GM12878 (cell line): ENCODE data around the gene ZNF764. TPM values are rescaled to one million over a fixed set of nuclear protein-coding genes. Genes with fewer than 3 reads are reported as not detected.

Experiments used
- ATAC-seq: fragments of 200-7000 bp; cut with Tn5 transposase; 3 replicates; pipeline ENCODE4 v1.9.1; 2020; ENCODE audit warnings: mild to moderate bottlenecking, moderate library complexity
- BruUV-seq: library from RNA; stranded (reverse); fragments of 400-500 nt; replicated peaks from 2 replicates; lab custom pipeline; 2021; lab: Mats Ljungman, UMichigan
- CTCF ChIA-PET: fragments of 300-600 bp; sonication (Branson Sonifier 250); formaldehyde crosslinking; extraction: SDS; loops from one replicate; lab custom pipeline; 2021; ENCODE audit warnings: inconsistent platforms; lab: Yijun Ruan, JAX
- POLR2A ChIA-PET: fragments of 350-600 bp; formaldehyde crosslinking; extraction: SDS; loops from one replicate; lab custom pipeline; 2021; ENCODE audit warnings: inconsistent platforms; lab: Charles Lee
- RAD21 ChIA-PET: fragments of 300-600 bp; sonication (Branson Sonifier 250); formaldehyde crosslinking; loops from one replicate; lab custom pipeline; 2023; ENCODE audit warnings: antibody characterized with exemption; ENCODE audit not compliant: unreplicated experiment; lab: Charles Lee
- SMC1A ChIA-PET: fragments of 300-600 bp; sonication (Branson Sonifier 250); formaldehyde crosslinking; loops from one replicate; lab custom pipeline; 2023; ENCODE audit not compliant: unreplicated experiment, uncharacterized antibody; lab: Charles Lee
- DNase-seq: peaks from one replicate; pipeline ENCODE4 v3.0.0-alpha.2; 2011; ENCODE audit warnings: low read depth, low spot score
- FAIRE-seq: peaks from 3 replicates; lab custom pipeline; 2011; peaks lifted over from hg19 to GRCh38; lab: Jason Lieb, UNC
- H2AFZ ChIP-seq: 2 replicates; pipeline ENCODE4 v1.6.0; 2011; ENCODE audit warnings: low read depth, low read length, control low read depth; ENCODE audit not compliant: control insufficient read depth
- H3K27ac ChIP-seq: 2 replicates; pipeline ENCODE4 v1.5.1; 2011; ENCODE audit warnings: control low read depth; ENCODE audit not compliant: control insufficient read depth, insufficient read depth
- H3K27me3 ChIP-seq, 2 experiments: replicated peaks in 1 of 2; 2 replicates each; pipeline versions ENCODE4 v1.6.0 to v1.6.1; 2011; ENCODE audit warnings: low read length in 1 of 2; ENCODE audit not compliant: control insufficient read depth in 2 of 2, insufficient read depth in 2 of 2
- H3K36me3 ChIP-seq, 2 experiments: 2 replicates each; pipeline ENCODE4 v1.5.1; 2011; ENCODE audit warnings: low read length in 1 of 2; ENCODE audit not compliant: control insufficient read depth in 2 of 2, insufficient read depth in 2 of 2
- H3K4me1 ChIP-seq: 2 replicates; pipeline ENCODE4 v1.6.1; 2011; ENCODE audit warnings: mild to moderate bottlenecking, low read length, moderate library complexity, mixed read lengths; ENCODE audit not compliant: control insufficient read depth, insufficient read depth
- H3K4me2 ChIP-seq: 2 replicates; pipeline ENCODE4 v1.6.0; 2011; ENCODE audit warnings: control low read depth; ENCODE audit not compliant: control insufficient read depth, insufficient read depth
- H3K4me3 ChIP-seq: fragments of 200-600 bp; sonication (generic); 2 replicates; pipeline ENCODE4 v1.5.1; 2016
- H3K79me2 ChIP-seq: 2 replicates; pipeline ENCODE4 v1.6.0; 2011; ENCODE audit warnings: low read length; ENCODE audit not compliant: control insufficient read depth, insufficient read depth
- H3K9ac ChIP-seq: 2 replicates; pipeline ENCODE4 v1.8.0; 2011; ENCODE audit warnings: low read length, control low read depth, mixed read lengths; ENCODE audit not compliant: control insufficient read depth, insufficient read depth
- H3K9me3 ChIP-seq: replicated peaks from 3 replicates; pipeline ENCODE4 v1.5.1; 2011; ENCODE audit warnings: mild to moderate bottlenecking, low read length; ENCODE audit not compliant: control insufficient read depth, insufficient read depth
- H4K20me1 ChIP-seq: 2 replicates; pipeline ENCODE4 v1.6.0; 2011; ENCODE audit not compliant: control insufficient read depth, insufficient read depth
- ATF7 ChIP-seq: fragments of 450-650 bp; IDR thresholded peaks from 2 replicates; pipeline ENCODE4 v1.6.1; 2016; ENCODE audit warnings: low read depth, mild to moderate bottlenecking
- BACH1 ChIP-seq: fragments of 450-650 bp; IDR thresholded peaks from 2 replicates; pipeline ENCODE4 v1.6.1; 2017; ENCODE audit warnings: mild to moderate bottlenecking, borderline replicate concordance
- CBFB ChIP-seq: IDR thresholded peaks from 2 replicates; pipeline ENCODE4 v1.6.1; 2016; ENCODE audit warnings: antibody characterized with exemption, low read depth
- ESRRA ChIP-seq: IDR thresholded peaks from 2 replicates; pipeline ENCODE4 v1.6.1; 2012; ENCODE audit warnings: mild to moderate bottlenecking, low read length, improper control_type of control experiment
- NFYB ChIP-seq: IDR thresholded peaks from 2 replicates; pipeline ENCODE4 v1.6.1; 2011; ENCODE audit warnings: low read depth, mild to moderate bottlenecking, low read length, improper control_type of control experiment, moderate library complexity; ENCODE audit not compliant: insufficient read depth
- NR2C2 ChIP-seq: IDR thresholded peaks from 2 replicates; pipeline ENCODE4 v1.6.1; 2011; ENCODE audit warnings: borderline replicate concordance, low read depth; ENCODE audit not compliant: control insufficient read depth, insufficient read length
- NRF1 ChIP-seq: conservative IDR thresholded peaks from 2 replicates; pipeline ENCODE4 v1.6.1; 2011; ENCODE audit warnings: mild to moderate bottlenecking, low read depth, low read length, improper control_type of control experiment
- POLR2A ChIP-seq: IDR thresholded peaks from 2 replicates; pipeline ENCODE4 v1.6.1; 2011; ENCODE audit warnings: low read depth, mild to moderate bottlenecking, low read length
- POLR2AphosphoS2 ChIP-seq: IDR thresholded peaks from 2 replicates; pipeline ENCODE4 v1.6.1; 2011; ENCODE audit warnings: low read depth, mild to moderate bottlenecking, low read length, improper control_type of control experiment, moderate library complexity
- PRDM15 ChIP-seq: fragments of 450-650 bp; formaldehyde crosslinking; IDR thresholded peaks from 2 replicates; pipeline ENCODE4 v1.4.0; 2020; ENCODE audit warnings: mild to moderate bottlenecking, moderate library complexity
- RAD51 ChIP-seq: fragments of 450-650 bp; IDR thresholded peaks from 2 replicates; pipeline ENCODE4 v1.6.1; 2016; ENCODE audit warnings: moderate library complexity, mild to moderate bottlenecking, inconsistent platforms
- SPI1 ChIP-seq: IDR thresholded peaks from 2 replicates; pipeline ENCODE4 v1.6.1; 2011; ENCODE audit warnings: low read depth, mild to moderate bottlenecking, low read length, moderate library complexity, borderline replicate concordance; ENCODE audit not compliant: insufficient read depth
- USF2 ChIP-seq: IDR thresholded peaks from 2 replicates; pipeline ENCODE4 v1.6.1; 2011; ENCODE audit warnings: low read depth, low read length, improper control_type of control experiment, borderline replicate concordance
- ZNF217 ChIP-seq: fragments of 450-650 bp; IDR thresholded peaks from 2 replicates; pipeline ENCODE4 v1.6.1; 2017; ENCODE audit warnings: antibody characterized with exemption, mild to moderate bottlenecking
- WGBS: methylation state at CpG from one replicate; pipeline ENCODE4 v1.1.6; 2016; ENCODE audit warnings: low lambda C conversion rate; ENCODE audit not compliant: insufficient replicate concordance, insufficient coverage; ENCODE audit errors: missing lambda C conversion rate; 5-methylcytosine and 5-hydroxymethylcytosine counted together
- in situ Hi-C: fragments of 300-500 bp; cut with MboI; formaldehyde crosslinking; loops from 9 replicates; pipeline ENCODE4 v1.14.3; 2018; ENCODE audit warnings: mixed read lengths
- intact Hi-C: fragments of 100-400 bp; cut with micrococcal nuclease; formaldehyde crosslinking; loops from one replicate; pipeline ENCODE4 v1.14.2; 2022; ENCODE audit not compliant: unreplicated experiment
- polyA plus RNA-seq, 11 experiments: library from polyadenylated mRNA; depleted of rRNA in 4 of 11; unstranded in 6 of 11; stranded (reverse) in 5 of 11; fragments of >200 nt; fragmentation: Nextera tagmentation in 4 of 11; fragmentation: Illumina TruSeq in 1 of 11; extraction: Ambion mirVana in 4 of 11; extraction: Trizol in 1 of 11; gene quantifications; 1 replicate in 1 of 11; 2 replicates in 10 of 11; pipeline versions ENCODE4 v1.2.1 to v1.2.3, GENCODE V29; 2011 to 2016; ENCODE audit warnings: inconsistent platforms in 2 of 11, missing spikeins in 2 of 11, low read depth in 1 of 11
- total RNA-seq, 4 experiments: library from RNA; depleted of rRNA in 3 of 4; stranded (reverse); fragments of >200 nt in 3 of 4; fragmentation: Illumina TruSeq in 1 of 4; extraction: Trizol in 1 of 4; gene quantifications; 2 replicates each; pipeline versions ENCODE4 v1.2.1 to v1.2.3, GENCODE V29; 2013 to 2021
- TF ChIP-seq, protein P1 (sequence below): fragments of 450-650 bp; IDR thresholded peaks from 2 replicates; pipeline ENCODE4 v1.6.1; 2016; ENCODE audit warnings: mild to moderate bottlenecking, moderate library complexity, borderline replicate concordance
- TF ChIP-seq, protein P2 (sequence below): fragments of 450-650 bp; IDR thresholded peaks from 2 replicates; pipeline ENCODE4 v1.6.1; 2016; ENCODE audit warnings: mild to moderate bottlenecking

ZNF764 gene
- total and polyA plus RNA-seq, 10 of the 15 experiments (the other 5 are each of a cell fraction or from before 2014, with no cell fraction given) = 0.61 to 11.9 (median 3.8) TPM

DNA sequence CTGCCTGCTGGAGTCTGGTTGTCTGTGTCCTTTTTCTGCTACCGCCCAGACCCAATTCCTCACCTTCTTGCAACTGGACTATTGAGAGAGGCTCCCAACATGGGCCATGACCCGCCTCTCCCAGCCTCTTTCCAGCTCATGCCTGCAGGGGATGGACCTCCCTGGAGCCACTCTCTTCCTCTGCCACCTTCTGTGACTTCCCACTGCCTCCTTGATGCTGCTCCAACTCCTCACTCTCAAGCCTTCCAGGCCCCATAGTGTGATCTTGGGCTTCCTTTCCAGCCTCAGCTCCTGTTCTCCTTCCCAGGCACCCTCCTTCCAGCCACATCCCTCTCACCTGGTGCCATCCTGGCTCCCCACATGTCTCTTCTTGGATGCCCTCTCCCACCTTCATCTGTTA lies 42.9 kb downstream of the ZNF764 start:
- no peaks in the 10 kb centered on the region for H3K79me2 ChIP-seq
- H3K9ac ChIP-seq = no peak overlapping the region
- ChIA-PET CTCF (no interaction called here), SMC1A (no interaction called here), POLR2A (no interaction called here), RAD21 (no interaction called here)
- ATAC-seq (no peak), FAIRE-seq (no peak), DNase-seq (no peak)
- intact Hi-C loops (no loop called here), in situ Hi-C loops (no loop called here)
- H3K4me3 ChIP-seq = no peak overlapping the region
- TF ChIP-seq, protein P1, sequence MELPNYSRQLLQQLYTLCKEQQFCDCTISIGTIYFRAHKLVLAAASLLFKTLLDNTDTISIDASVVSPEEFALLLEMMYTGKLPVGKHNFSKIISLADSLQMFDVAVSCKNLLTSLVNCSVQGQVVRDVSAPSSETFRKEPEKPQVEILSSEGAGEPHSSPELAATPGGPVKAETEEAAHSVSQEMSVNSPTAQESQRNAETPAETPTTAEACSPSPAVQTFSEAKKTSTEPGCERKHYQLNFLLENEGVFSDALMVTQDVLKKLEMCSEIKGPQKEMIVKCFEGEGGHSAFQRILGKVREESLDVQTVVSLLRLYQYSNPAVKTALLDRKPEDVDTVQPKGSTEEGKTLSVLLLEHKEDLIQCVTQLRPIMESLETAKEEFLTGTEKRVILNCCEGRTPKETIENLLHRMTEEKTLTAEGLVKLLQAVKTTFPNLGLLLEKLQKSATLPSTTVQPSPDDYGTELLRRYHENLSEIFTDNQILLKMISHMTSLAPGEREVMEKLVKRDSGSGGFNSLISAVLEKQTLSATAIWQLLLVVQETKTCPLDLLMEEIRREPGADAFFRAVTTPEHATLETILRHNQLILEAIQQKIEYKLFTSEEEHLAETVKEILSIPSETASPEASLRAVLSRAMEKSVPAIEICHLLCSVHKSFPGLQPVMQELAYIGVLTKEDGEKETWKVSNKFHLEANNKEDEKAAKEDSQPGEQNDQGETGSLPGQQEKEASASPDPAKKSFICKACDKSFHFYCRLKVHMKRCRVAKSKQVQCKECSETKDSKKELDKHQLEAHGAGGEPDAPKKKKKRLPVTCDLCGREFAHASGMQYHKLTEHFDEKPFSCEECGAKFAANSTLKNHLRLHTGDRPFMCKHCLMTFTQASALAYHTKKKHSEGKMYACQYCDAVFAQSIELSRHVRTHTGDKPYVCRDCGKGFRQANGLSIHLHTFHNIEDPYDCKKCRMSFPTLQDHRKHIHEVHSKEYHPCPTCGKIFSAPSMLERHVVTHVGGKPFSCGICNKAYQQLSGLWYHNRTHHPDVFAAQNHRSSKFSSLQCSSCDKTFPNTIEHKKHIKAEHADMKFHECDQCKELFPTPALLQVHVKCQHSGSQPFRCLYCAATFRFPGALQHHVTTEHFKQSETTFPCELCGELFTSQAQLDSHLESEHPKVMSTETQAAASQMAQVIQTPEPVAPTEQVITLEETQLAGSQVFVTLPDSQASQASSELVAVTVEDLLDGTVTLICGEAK = no peak
- no peak for TF ChIP-seq RAD51
- no peak for TF ChIP-seq CBFB
- TF ChIP-seq POLR2AphosphoS2 = no peak
- no peak for TF ChIP-seq BACH1
- TF ChIP-seq USF2 = no peak
- TF ChIP-seq POLR2A = no peak
- no peak for TF ChIP-seq ZNF217
- TF ChIP-seq, protein P2, sequence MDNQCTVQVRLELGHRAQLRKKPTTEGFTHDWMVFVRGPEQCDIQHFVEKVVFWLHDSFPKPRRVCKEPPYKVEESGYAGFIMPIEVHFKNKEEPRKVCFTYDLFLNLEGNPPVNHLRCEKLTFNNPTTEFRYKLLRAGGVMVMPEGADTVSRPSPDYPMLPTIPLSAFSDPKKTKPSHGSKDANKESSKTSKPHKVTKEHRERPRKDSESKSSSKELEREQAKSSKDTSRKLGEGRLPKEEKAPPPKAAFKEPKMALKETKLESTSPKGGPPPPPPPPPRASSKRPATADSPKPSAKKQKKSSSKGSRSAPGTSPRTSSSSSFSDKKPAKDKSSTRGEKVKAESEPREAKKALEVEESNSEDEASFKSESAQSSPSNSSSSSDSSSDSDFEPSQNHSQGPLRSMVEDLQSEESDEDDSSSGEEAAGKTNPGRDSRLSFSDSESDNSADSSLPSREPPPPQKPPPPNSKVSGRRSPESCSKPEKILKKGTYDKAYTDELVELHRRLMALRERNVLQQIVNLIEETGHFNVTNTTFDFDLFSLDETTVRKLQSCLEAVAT = no peak
- no peak for TF ChIP-seq SPI1
- no peak for TF ChIP-seq NR2C2
- TF ChIP-seq NFYB = no peak
- no peak for TF ChIP-seq PRDM15
- TF ChIP-seq ESRRA = no peak
- TF ChIP-seq NRF1 = no peak
- TF ChIP-seq ATF7 = no peak
- WGBS = 68% methylated on average over 2 of the region's 2 CpGs
- no peaks in the 10 kb centered on the region for H3K27me3 ChIP-seq
- no peaks in the 10 kb centered on the region for H4K20me1 ChIP-seq
- no peak overlapping the region for H3K4me2 ChIP-seq
- H3K36me3 ChIP-seq = peaks cover 32 to 54% of the 10 kb centered on the region in 2 experiments
- H3K4me1 ChIP-seq = no peaks in the 10 kb centered on the region
- no peaks in the 10 kb centered on the region for H3K9me3 ChIP-seq
- no peak overlapping the region for H3K27ac ChIP-seq
- no TSS peak for BruUV-seq
- no peak overlapping the region for H2AFZ ChIP-seq
